Esophagus squamous epithelium (tissue), 5 donors: ENCODE measurements around the gene ZSWIM6. TPM values are rescaled to one million over a fixed set of nuclear protein-coding genes. Genes with fewer than 3 reads are reported as not detected.

ENCODE experiments used
- DNase-seq: peaks from one replicate; lab custom pipeline; 2025; lab: John Stamatoyannopoulos, UW
- H3K27ac ChIP-seq, 4 donors: fragments of 200-600 bp; sonication (generic); one replicate each; pipeline ENCODE4 v1.5.1; 2016 to 2019; ENCODE audit warnings: mild to moderate bottlenecking in 1 of 4
- H3K27me3 ChIP-seq, 4 donors: fragments of 200-600 bp; sonication (generic); 1 replicate in 3 of 4; 2 replicates in 1 of 4; pipeline versions ENCODE4 v1.5.1 to v1.6.0; 2017 to 2021; ENCODE audit warnings: antibody characterized with exemption in 1 of 4
- H3K36me3 ChIP-seq, 3 donors: fragments of 200-600 bp; sonication (generic); one replicate each; pipeline ENCODE4 v1.5.1; 2016 to 2019
- H3K4me1 ChIP-seq, 3 donors: fragments of 200-600 bp; sonication (generic); one replicate each; pipeline ENCODE4 v1.5.1; 2017 to 2019
- H3K4me3 ChIP-seq, 4 donors: fragments of 200-600 bp; sonication (generic); 1 replicate in 3 of 4; 2 replicates in 1 of 4; pipeline ENCODE4 v1.5.1; 2016 to 2019; ENCODE audit warnings: mild to moderate bottlenecking in 2 of 4, moderate library complexity in 1 of 4
- H3K9me3 ChIP-seq, 3 donors: fragments of 200-600 bp; sonication (generic); one replicate each; pipeline ENCODE4 v1.5.1; 2016 to 2019
- CTCF ChIP-seq, 6 experiments: fragments of 450-650 bp in 4 of 6; fragments of 200-600 bp in 2 of 6; sonication (generic) in 2 of 6; IDR thresholded peaks; one replicate each; pipeline ENCODE4 v1.5.1; 2016 to 2019; ENCODE audit warnings: antibody characterized with exemption in 6 of 6, mild to moderate bottlenecking in 4 of 6, moderate library complexity in 4 of 6
- POLR2A ChIP-seq, 4 donors: fragments of 450-650 bp; IDR thresholded peaks; one replicate each; pipeline ENCODE4 v1.6.1; 2017; ENCODE audit warnings: antibody characterized with exemption in 4 of 4, mild to moderate bottlenecking in 4 of 4, moderate library complexity in 3 of 4
- WGBS, 2 donors: methylation state at CpG; one replicate each; pipeline ENCODE4 v1.1.5; 2018; 5-methylcytosine and 5-hydroxymethylcytosine counted together
- intact Hi-C: fragments of 100-400 bp; cut with DNase I; formaldehyde crosslinking; loops from one replicate; pipeline ENCODE4 v1.15.0; 2022
- total RNA-seq, 4 donors: library from RNA; depleted of rRNA; stranded (reverse); fragments of >200 nt; gene quantifications; one replicate each; pipeline ENCODE4 v1.1.0, GENCODE V29; 2016
- donor health status: DM: yes; HTN: yes; CAD: no.

ZSWIM6 gene
- total RNA-seq, 4 donors from 2014 or later = 6.4 to 12.4 (median 8.8) TPM

GRCh38 chr5:61491861-61492260 is 159.8 kb downstream of the ZSWIM6 start:
- Histone ChIP-seq H3K9me3 (no peaks in the 10 kb centered on the region), H3K4me3 (no peak overlapping the region), H3K36me3 (peaks cover 0 to 28% (median 0%) of the 10 kb centered on the region in 3 donors), H3K4me1 (peaks cover 0 to 19% (median 0%) of the 10 kb centered on the region in 3 donors), H3K27ac (no peak overlapping the region), H3K27me3 (no peaks in the 10 kb centered on the region)
- WGBS, 2 donors = 60 to 77% methylated on average over 1 of the region's 1 CpG
- TF ChIP-seq CTCF (IDR thresholded peaks at IDR 0.05) = no peak
- no peak for TF ChIP-seq POLR2A (IDR thresholded peaks at IDR 0.05)
- DNase-seq = no peak
- intact Hi-C loops = no loop called here

GRCh38 chr5:61493973-61494372 is 161.9 kb downstream of the ZSWIM6 start:
- Histone ChIP-seq H3K4me3 (no peak overlapping the region), H3K27me3 (no peaks in the 10 kb centered on the region), H3K36me3 (peaks cover 0 to 29% (median 0%) of the 10 kb centered on the region in 3 donors), H3K4me1 (peaks cover 0 to 19% (median 0%) of the 10 kb centered on the region in 3 donors), H3K9me3 (no peaks in the 10 kb centered on the region), H3K27ac (no peak overlapping the region)
- DNase-seq = no peak
- TF ChIP-seq CTCF (IDR thresholded peaks at IDR 0.05) = no peak
- no peak for TF ChIP-seq POLR2A (IDR thresholded peaks at IDR 0.05)
- 84 to 86% methylated on average over 5 to 7 of the region's 7 CpGs for WGBS, 2 donors
- intact Hi-C loops = no loop called here

GRCh38 chr5:61496446-61496845 is 164.4 kb downstream of the ZSWIM6 start:
- Histone ChIP-seq H3K4me1 (peaks cover 0 to 9% (median 0%) of the 10 kb centered on the region in 3 donors), H3K27ac (no peak overlapping the region), H3K4me3 (no peak overlapping the region), H3K9me3 (no peaks in the 10 kb centered on the region), H3K36me3 (peaks cover 0 to 29% (median 0%) of the 10 kb centered on the region in 3 donors), H3K27me3 (no peaks in the 10 kb centered on the region)
- 77 to 86% methylated on average over 3 of the region's 3 CpGs for WGBS, 2 donors
- TF ChIP-seq POLR2A (IDR thresholded peaks at IDR 0.05) (no peak), CTCF (IDR thresholded peaks at IDR 0.05) (no peak)
- intact Hi-C loops = no loop called here
- DNase-seq = no peak

- TF ChIP-seq CTCF (IDR thresholded peaks at IDR 0.05) (no peak), POLR2A (IDR thresholded peaks at IDR 0.05) (no peak)
- Histone ChIP-seq H3K4me3 (no peak overlapping the region), H3K27me3 (no peaks in the 10 kb centered on the region), H3K4me1 (peaks cover 0 to 9% (median 0%) of the 10 kb centered on the region in 3 donors), H3K27ac (no peak overlapping the region), H3K36me3 (peaks cover 0 to 29% (median 0%) of the 10 kb centered on the region in 3 donors), H3K9me3 (no peaks in the 10 kb centered on the region)
- intact Hi-C loops = no loop called here
- no peak for DNase-seq
- WGBS, 2 donors = 64 to 68% methylated on average over 4 of the region's 4 CpGs
These were observed 164.8 kb downstream of the ZSWIM6 start for GRCh38 chr5:61496860-61497259.

- Histone ChIP-seq H3K9me3 (no peaks in the 10 kb centered on the region), H3K27me3 (no peaks in the 10 kb centered on the region), H3K4me1 (peaks cover 0 to 9% (median 0%) of the 10 kb centered on the region in 3 donors), H3K36me3 (peaks cover 0 to 36% (median 0%) of the 10 kb centered on the region in 3 donors), H3K4me3 (no peak overlapping the region), H3K27ac (no peak overlapping the region)
- intact Hi-C loops = no loop called here
- WGBS, 2 donors = 92 to 95% methylated on average over 5 of the region's 5 CpGs
- no peak for TF ChIP-seq POLR2A (IDR thresholded peaks at IDR 0.05)
- no peak for TF ChIP-seq CTCF (IDR thresholded peaks at IDR 0.05)
- no peak for DNase-seq
These were observed 166.1 kb downstream of the ZSWIM6 start for GRCh38 chr5:61498121-61498520.
